Stomach (tissue), 9 donors: Measurements from ENCODE around the gene NAV2. TPM values are rescaled to one million over a fixed set of nuclear protein-coding genes. Genes with fewer than 3 reads are reported as not detected.

ENCODE experiments used
- DNase-seq, 2 donors: peaks; one replicate each; pipeline versions ENCODE4 v3.0.0 to v3.0.0-alpha.2; 2013 to 2019
- H3K27ac ChIP-seq, 5 donors: fragments of 200-600 bp in 4 of 5; sonication (generic) in 4 of 5; one replicate each; pipeline ENCODE4 v1.5.1; 2013 to 2019; ENCODE audit warnings: mild to moderate bottlenecking in 1 of 5, moderate library complexity in 1 of 5
- H3K27me3 ChIP-seq, 3 donors: fragments of 200-600 bp; sonication (generic); one replicate each; pipeline ENCODE4 v1.5.1; 2017 to 2019; ENCODE audit warnings: mixed run types in 1 of 3
- H3K36me3 ChIP-seq, 4 donors: fragments of 200-600 bp; sonication (generic); 1 replicate in 3 of 4; 2 replicates in 1 of 4; pipeline ENCODE4 v1.5.1; 2016 to 2019
- H3K4me1 ChIP-seq, 4 donors: fragments of 200-600 bp; sonication (generic); one replicate each; pipeline ENCODE4 v1.5.1; 2016 to 2019
- H3K4me3 ChIP-seq, 4 donors: fragments of 200-600 bp; sonication (generic) in 3 of 4; one replicate each; pipeline ENCODE4 v1.5.1; 2016 to 2019; ENCODE audit warnings: mild to moderate bottlenecking in 1 of 4
- H3K9me3 ChIP-seq, 4 donors: fragments of 200-600 bp; sonication (generic); one replicate each; pipeline ENCODE4 v1.5.1; 2016 to 2019
- EP300 ChIP-seq: sonication (generic); formaldehyde crosslinking; IDR thresholded peaks from one replicate; pipeline ENCODE4 v1.6.1; 2017; ENCODE audit warnings: antibody characterized with exemption
- POLR2A ChIP-seq, 4 donors: fragments of 450-650 bp; IDR thresholded peaks; one replicate each; pipeline ENCODE4 v1.6.1; 2016; ENCODE audit warnings: antibody characterized with exemption in 4 of 4, control low read depth in 2 of 4, mild to moderate bottlenecking in 1 of 4, moderate library complexity in 1 of 4
- POLR2AphosphoS5 ChIP-seq, 3 donors: sonication (generic); formaldehyde crosslinking; IDR thresholded peaks; one replicate each; pipeline ENCODE4 v1.6.1; 2016; ENCODE audit warnings: antibody characterized with exemption in 3 of 3
- WGBS, 5 donors: extraction: QIAGEN DNeasy Blood & Tissue Kit in 3 of 5; methylation state at CpG; one replicate each; pipeline versions ENCODE4 v1.1.5 to v1.1.7; 2013 to 2018; 5-methylcytosine and 5-hydroxymethylcytosine counted together
- intact Hi-C: fragments of 100-400 bp; cut with DNase I; formaldehyde crosslinking; loops from one replicate; pipeline ENCODE4 v1.15.1; 2023; ENCODE audit warnings: low total_unique reads
- polyA plus RNA-seq, 3 donors: library from polyadenylated mRNA; stranded (reverse); fragments of 200-250 nt; gene quantifications; one replicate each; pipeline ENCODE4 v1.2.3, GENCODE V29; 2013
- total RNA-seq, 5 donors: library from RNA; depleted of rRNA; stranded (reverse); fragments of >200 nt; gene quantifications; one replicate each; pipeline versions ENCODE4 v1.1.0 to v1.2.3, GENCODE V29; 2014 to 2016
- TF ChIP-seq, protein P1 (sequence below), 7 experiments: fragments of 450-650 bp in 4 of 7; fragments of 200-600 bp in 3 of 7; sonication (generic) in 3 of 7; IDR thresholded peaks; one replicate each; pipeline ENCODE4 v1.5.1; 2016 to 2019; ENCODE audit warnings: antibody characterized with exemption in 7 of 7, control low read depth in 2 of 7, mild to moderate bottlenecking in 1 of 7
- donor health status: healthy with polysubstance abuse.
- donor health status: Bipolar disorder and iron deficiency.
- donor health status: healthy.

NAV2 gene
- total and polyA plus RNA-seq, 8 donors: 1.8 to 92.4 (median 7.9) TPM

- no peak for TF ChIP-seq POLR2AphosphoS5 (IDR thresholded peaks at IDR 0.05)
- TF ChIP-seq EP300: no peak
- WGBS, 5 donors: 42 to 54% (median 46%) methylated on average over 4 of the region's 4 CpGs
- H3K27me3 ChIP-seq: no peaks in the 10 kb centered on the region
- no peaks in the 10 kb centered on the region for H3K36me3 ChIP-seq
- no peaks in the 10 kb centered on the region for H3K9me3 ChIP-seq
- intact Hi-C loops: no loop called here
- peaks cover 4 to 39% (median 19%) of the 10 kb centered on the region in 4 donors for H3K4me1 ChIP-seq
- H3K27ac ChIP-seq: no peak overlapping the region
- no peak for DNase-seq
- H3K4me3 ChIP-seq: no peak overlapping the region
Measured at GRCh38 chr11:20021771-20022362, 309.2 kb downstream of the NAV2 start.

DNA sequence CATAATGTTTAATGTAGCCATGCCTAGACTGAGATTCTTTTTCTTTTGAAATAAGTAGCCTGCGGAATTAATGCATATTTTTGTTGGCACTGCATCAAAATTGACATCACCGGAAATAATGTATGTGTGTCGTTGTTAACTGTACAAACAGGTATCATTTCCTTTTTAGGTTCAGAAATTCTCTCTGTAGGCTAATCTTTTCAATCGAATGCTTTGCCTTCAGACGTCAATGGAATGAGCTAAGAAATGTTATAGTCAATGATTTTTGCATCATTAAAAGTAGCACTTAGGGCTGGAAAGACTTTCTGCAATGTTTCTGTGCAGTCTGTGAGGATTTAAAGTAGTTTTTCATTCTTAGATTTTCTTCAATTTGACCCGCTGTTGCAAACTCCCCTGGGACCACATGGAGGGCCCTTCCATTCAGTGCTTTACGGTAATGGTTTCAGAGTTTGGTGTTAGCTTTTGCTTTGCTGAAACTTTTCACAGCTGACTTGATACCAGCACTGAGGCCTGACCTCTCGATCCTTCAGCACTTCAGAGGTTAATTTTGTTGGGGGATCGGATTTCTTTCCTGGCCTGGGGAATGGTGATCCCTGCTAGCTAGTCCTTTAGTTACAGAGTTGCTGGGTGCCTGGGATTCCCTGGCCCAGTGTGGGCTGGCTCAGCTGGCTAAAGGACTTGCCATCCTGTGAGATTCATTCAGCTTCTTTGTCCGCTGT is 309.9 kb downstream of the NAV2 start:
- peaks cover 9 to 46% (median 23%) of the 10 kb centered on the region in 4 donors for H3K4me1 ChIP-seq
- 39 to 50% (median 44%) methylated on average over 10 of the region's 10 CpGs for WGBS, 5 donors
- no peaks in the 10 kb centered on the region for H3K9me3 ChIP-seq
- no peak overlapping the region for H3K4me3 ChIP-seq
- no peak overlapping the region for H3K27ac ChIP-seq
- no peaks in the 10 kb centered on the region for H3K36me3 ChIP-seq
- H3K27me3 ChIP-seq: no peaks in the 10 kb centered on the region
- intact Hi-C loops: no loop called here
- DNase-seq: peak in 1 of 2 donors; percentile 62
- no peak for TF ChIP-seq EP300
- TF ChIP-seq POLR2A (IDR thresholded peaks at IDR 0.05): no peak
- TF ChIP-seq POLR2AphosphoS5 (IDR thresholded peaks at IDR 0.05): no peak
- TF ChIP-seq, protein P1, sequence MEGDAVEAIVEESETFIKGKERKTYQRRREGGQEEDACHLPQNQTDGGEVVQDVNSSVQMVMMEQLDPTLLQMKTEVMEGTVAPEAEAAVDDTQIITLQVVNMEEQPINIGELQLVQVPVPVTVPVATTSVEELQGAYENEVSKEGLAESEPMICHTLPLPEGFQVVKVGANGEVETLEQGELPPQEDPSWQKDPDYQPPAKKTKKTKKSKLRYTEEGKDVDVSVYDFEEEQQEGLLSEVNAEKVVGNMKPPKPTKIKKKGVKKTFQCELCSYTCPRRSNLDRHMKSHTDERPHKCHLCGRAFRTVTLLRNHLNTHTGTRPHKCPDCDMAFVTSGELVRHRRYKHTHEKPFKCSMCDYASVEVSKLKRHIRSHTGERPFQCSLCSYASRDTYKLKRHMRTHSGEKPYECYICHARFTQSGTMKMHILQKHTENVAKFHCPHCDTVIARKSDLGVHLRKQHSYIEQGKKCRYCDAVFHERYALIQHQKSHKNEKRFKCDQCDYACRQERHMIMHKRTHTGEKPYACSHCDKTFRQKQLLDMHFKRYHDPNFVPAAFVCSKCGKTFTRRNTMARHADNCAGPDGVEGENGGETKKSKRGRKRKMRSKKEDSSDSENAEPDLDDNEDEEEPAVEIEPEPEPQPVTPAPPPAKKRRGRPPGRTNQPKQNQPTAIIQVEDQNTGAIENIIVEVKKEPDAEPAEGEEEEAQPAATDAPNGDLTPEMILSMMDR (IDR thresholded peaks at IDR 0.05): no peak

- no peaks in the 10 kb centered on the region for H3K9me3 ChIP-seq
- no peak overlapping the region for H3K27ac ChIP-seq
- TF ChIP-seq POLR2AphosphoS5 (IDR thresholded peaks at IDR 0.05) (no peak), EP300 (no peak), POLR2A (IDR thresholded peaks at IDR 0.05) (no peak)
- TF ChIP-seq, protein P1 (IDR thresholded peaks at IDR 0.05): no peak
- intact Hi-C loops: no loop called here
- H3K36me3 ChIP-seq: no peaks in the 10 kb centered on the region
- WGBS, 5 donors: 42 to 64% (median 43%) methylated on average over 6 of the region's 6 CpGs
- no peak overlapping the region for H3K4me3 ChIP-seq
- no peaks in the 10 kb centered on the region for H3K27me3 ChIP-seq
- DNase-seq: no peak
- H3K4me1 ChIP-seq: peaks cover 9 to 46% (median 25%) of the 10 kb centered on the region in 4 donors
Measured at GRCh38 chr11:20023082-20023426, 310.4 kb downstream of the NAV2 start.

- H3K36me3 ChIP-seq: no peaks in the 10 kb centered on the region
- peaks cover 9 to 46% (median 25%) of the 10 kb centered on the region in 4 donors for H3K4me1 ChIP-seq
- intact Hi-C loops: no loop called here
- WGBS, 5 donors: 81 to 91% (median 87%) methylated on average over 5 to 6 of the region's 6 CpGs
- no peak overlapping the region for H3K4me3 ChIP-seq
- no peak for DNase-seq
- H3K27ac ChIP-seq: no peak overlapping the region
- no peak for TF ChIP-seq POLR2AphosphoS5 (IDR thresholded peaks at IDR 0.05)
- TF ChIP-seq EP300: no peak
- TF ChIP-seq, protein P1 (IDR thresholded peaks at IDR 0.05): no peak
- no peak for TF ChIP-seq POLR2A (IDR thresholded peaks at IDR 0.05)
- no peaks in the 10 kb centered on the region for H3K27me3 ChIP-seq
- no peaks in the 10 kb centered on the region for H3K9me3 ChIP-seq
Measured at GRCh38 chr11:20024172-20024935, 311.7 kb downstream of the NAV2 start.
